GM13977 (cell line): ENCODE measurements around the gene DTNB.
A peak's percentile ranks its signal among the peaks of the same experiment; 100 is the strongest.

Source experiments
- DNase-seq: peaks from one replicate; pipeline ENCODE4 v3.0.0; 2012; ENCODE audit warnings: low spot score
- CTCF ChIP-seq: IDR thresholded peaks from 2 replicates; pipeline ENCODE4 v1.5.1; 2012; ENCODE audit warnings: mild to moderate bottlenecking, control low read depth; ENCODE audit not compliant: insufficient read depth; ENCODE audit errors: extremely low read depth, missing control alignments
- in situ Hi-C: fragments of 300-500 bp; cut with MboI; formaldehyde crosslinking; loops from one replicate; pipeline ENCODE4 v1.12.0; 2022; ENCODE audit warnings: low sequenced_read_pairs, low pct_unique_long_range_greater_than_20kb, mixed read lengths, inconsistent platforms; ENCODE audit not compliant: unreplicated experiment

The DTNB gene

GRCh38 chr2:25347205-25347815, 326.1 kb downstream of the DTNB start:
- in situ Hi-C loops, result no loop called here
- no peak for TF ChIP-seq CTCF
- DNase-seq, result no peak

DNA sequence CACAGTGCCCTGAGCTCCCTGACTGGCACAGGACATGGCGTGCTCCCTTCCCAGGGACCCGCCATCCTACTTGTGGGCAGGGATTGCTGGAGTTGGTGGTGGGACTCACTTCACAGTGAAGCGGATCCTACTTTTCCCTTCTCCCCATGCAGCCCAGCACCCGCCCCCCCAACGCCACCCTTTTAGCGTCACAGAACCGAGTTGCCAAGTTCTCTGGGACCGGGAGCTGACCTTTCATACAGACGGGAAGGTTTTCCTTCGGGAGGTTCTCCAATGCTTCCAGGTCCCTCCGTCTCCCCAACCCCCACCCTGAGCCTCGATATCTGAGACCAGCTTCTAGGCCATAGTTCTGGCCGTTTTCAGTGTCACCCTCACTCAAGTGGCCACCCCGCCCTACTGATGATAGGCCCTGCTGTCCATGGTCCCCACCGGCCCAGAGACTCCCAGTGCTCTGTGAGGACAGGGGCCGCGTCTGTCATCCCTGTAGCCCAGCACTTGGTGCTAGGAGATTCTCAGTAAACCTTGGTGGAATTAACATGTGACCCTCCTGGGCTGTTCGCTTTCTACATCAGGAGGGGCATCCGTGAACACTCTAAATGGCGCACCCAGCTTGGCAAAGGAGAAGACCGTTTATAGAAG, 330.1 kb downstream of the DTNB start:
- no peak for DNase-seq
- no peak for TF ChIP-seq CTCF
- in situ Hi-C loops, result no loop called here

DNA sequence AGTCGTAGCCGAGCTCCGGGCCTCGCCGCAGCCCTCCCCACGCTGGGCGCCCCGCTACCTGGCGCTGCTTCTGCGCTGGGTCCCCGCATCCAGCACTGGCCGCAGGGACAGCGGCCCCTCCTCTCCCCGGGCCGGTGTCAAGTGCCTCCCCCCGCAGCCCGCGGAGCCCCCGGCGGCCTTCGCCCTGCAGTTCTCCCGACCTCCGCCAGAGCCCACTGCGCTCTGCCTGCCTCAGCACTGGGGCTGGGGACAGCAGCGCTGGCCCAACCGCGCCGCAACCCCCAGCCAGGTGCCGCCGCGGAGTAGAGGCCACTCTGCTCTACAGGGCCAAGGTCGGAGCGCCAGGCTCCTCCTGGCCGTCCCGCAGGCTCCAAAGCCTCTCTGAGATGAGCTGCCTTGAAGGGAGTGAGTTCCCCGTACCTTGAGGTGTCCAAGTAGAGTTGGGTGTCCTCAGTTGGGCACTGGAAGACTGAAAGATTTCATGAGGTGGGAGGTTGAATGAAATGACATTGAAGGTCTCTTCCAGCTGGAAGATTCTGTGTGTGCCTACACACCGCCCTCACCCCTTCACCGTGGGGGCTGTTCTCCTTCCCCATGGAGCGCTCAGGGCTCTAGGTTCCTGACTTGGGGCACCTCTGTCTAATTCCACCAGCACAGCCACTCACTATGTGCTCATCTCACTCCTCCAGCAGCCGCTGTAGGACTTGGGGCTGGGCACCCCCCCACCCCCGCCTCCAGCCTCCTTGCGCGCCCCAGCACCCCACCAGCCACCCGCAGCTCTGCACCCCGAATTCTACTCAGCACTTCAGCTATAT, 330.8 kb downstream of the DTNB start:
- DNase-seq, result peak; percentile 95
- peak; percentile 99 for TF ChIP-seq CTCF
- in situ Hi-C loops, result no loop called here

GRCh38 chr2:25341753-25342371, 331.5 kb downstream of the DTNB start, which contains the start of gene DNMT3A:
DNMT3A (minus strand) TSS chr2:25341925; CDS start chr2:25313984, 27,941 bp downstream.
- peak; percentile 87 for DNase-seq
- TF ChIP-seq CTCF, result no peak
- in situ Hi-C loops, result no loop called here

GRCh38 chr2:25341011-25341727, 332.2 kb downstream of the DTNB start:
- peak; percentile 89 for DNase-seq
- in situ Hi-C loops, result no loop called here
- no peak for TF ChIP-seq CTCF

GRCh38 chr2:25340181-25340921, 333.0 kb downstream of the DTNB start:
- in situ Hi-C loops, result no loop called here
- no peak for TF ChIP-seq CTCF
- DNase-seq, result peak; percentile 60
